Embryonic facial prominence (tissue), 1 donor: Measurements from ENCODE around the gene RPL22.

Experiments
- DNase-seq: peaks from one replicate; pipeline ENCODE4 v3.0.0-alpha.2; 2016; ENCODE audit errors: extremely low spot score

The RPL22 gene

GRCh38 chr1:6154525-6155319 is 44.7 kb downstream of the RPL22 start:
- DNase-seq, result no peak

DNA sequence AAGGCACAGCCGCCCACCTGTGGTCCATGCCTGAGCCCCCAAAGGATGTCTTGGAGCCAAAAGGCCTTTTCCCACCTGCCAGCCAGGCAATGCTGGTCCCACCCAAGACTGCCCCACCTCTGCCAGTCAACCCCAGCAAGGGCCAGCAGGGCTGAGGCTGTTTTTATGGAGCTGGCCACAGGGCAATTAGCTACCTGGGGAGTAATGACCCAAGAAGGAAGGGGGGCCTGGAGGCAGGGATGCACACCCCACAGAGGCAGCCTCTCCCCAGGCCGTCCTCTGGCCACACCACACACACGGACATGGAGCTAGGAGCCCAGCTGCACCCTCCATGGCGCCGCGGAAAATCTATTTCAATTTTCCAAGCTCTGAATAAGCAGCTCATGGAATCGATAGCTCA is 46.5 kb downstream of the RPL22 start:
- DNase-seq, result no peak

DNA sequence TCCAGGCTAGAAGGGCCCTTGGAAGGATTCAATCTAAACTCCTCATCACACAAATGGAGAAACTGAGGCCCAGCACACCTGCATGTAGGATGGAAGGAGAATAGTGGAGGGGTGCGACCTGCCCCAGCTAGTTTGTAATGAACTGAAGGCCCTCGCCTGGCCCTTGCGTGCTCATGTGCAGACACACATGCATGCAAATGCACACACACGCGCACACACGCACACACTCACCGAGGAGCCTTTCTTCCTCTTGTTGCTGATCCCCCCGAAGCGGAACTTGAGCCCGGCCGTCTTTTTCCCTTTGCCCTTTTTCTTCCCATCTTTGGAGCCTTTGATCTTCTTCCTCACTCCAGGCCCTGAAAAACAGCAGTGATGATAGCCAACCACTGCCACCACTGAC is 47.2 kb downstream of the RPL22 start:
- DNase-seq, result no peak

- DNase-seq, result no peak
Measured at GRCh38 chr1:6151291-6151822, 48.0 kb downstream of the RPL22 start.

DNA sequence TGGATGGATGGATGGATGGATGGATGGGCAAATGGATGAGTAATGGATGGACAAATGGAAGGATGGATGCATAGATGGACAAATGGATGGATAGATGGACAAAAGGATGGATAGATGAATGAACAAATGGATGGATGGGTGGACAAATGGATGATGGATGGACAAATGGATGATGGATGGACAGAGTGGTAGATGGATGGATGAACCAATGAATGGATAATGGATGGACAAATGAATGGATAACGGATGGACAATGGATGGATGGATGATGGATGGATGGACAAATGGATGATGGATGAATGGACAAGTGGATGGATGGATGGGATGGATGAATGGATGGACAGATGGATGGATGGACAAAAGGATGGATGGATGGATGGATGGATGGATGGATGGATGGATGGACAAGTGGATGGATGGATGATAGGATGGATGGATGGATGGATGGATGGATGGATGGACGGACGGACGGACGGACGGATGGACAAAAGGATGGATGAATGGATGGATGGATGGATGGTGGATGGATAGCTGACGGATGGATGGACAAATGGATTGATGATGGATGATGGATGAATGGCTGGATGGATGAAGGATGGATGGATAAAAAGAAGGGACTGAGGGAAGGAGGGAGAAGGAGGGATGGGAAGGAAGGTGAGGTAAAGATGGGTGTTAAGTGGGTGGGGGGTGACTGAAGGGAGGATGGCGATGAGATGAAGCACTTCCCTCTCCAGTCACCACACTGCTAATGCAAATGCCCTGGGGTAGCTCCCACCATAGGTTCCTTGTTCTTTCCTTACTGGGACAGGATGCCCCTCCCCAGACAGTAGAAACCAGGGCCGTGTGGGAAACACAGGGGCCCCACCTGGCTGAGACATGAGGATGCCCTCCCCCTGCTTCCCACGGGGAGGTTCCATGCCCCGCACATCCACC is 49.1 kb downstream of the RPL22 start:
- DNase-seq, result no peak

DNA sequence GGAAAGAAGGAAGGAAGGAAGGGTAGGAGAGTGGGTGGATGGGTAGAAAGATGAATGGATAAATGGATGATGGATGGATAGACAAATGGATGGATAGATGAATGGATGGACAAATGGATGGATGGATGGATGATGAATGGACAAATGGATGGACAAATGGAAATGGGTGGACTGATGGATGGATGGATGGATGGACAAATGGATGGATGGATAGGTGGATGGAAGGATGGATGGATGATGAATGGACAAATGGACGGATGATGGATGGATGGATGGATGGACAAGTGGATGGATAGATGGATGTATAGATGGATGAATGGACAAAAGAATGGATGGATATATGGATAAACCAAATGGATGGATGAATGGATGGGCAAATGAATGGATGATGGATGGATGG is 49.8 kb downstream of the RPL22 start:
- DNase-seq, result no peak

DNA sequence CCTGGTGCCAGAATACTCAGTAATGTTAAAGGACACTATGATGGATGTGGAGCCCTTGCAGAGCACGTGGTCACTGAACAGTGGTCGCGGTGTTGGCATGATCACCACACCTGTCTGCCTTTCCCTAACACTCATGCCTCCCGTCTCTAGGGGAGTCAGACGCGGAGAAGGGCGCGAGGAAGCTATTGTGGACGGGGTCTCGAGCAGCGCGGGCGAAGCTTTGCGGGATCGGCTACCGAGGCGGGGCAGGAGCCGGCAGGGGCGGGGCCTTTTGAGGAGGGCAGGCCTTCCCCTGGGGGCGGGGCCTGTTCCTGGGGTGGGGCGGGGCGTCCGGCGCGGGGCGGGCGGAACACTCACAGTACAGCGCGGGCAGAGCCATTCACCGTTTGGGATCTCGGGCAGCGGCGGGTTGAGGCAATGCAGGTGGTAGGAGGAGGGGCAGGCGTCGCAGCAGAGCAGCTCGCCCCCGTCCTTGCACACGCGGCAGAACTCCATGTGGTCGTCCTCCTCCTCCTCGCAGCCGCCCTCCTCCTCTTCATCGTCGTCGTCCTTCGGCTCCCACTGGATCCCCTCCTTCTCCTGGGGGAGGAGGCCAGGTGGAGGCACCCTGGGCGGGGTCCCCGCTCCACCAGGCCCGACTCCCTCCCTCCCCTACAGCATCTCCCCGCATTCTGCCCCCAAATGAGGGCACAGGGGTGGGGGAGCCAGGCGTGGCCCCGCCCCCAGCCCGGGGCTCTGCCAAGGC is 50.7 kb downstream of the RPL22 start:
- DNase-seq, result no peak

- DNase-seq, result no peak
Measured at GRCh38 chr1:6145864-6146410, 53.5 kb downstream of the RPL22 start.

DNA sequence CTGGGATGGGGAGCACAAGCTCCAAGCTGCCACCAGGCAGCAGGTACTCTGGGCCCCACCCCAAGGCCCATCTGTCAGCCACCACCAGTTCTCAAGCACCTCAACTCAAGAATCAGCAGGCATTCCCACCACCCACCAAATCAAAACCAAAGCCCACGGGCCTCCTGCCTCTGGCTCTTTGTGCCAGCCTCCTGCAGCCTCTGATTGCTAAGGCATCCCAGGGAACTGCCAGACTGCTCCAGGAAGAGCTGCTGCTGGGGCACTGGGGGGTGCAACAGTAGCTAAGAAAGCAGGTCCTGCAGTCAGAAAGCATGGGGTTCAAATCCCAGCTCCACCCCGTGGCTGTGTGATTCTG is 54.0 kb downstream of the RPL22 start:
- DNase-seq, result no peak

GRCh38 chr1:6144647-6145395 is 54.6 kb downstream of the RPL22 start:
- no peak for DNase-seq

- no peak for DNase-seq
Measured at GRCh38 chr1:6144175-6144574, 55.2 kb downstream of the RPL22 start.

- DNase-seq, result no peak
Measured at GRCh38 chr1:6143395-6143794, 56.0 kb downstream of the RPL22 start.

GRCh38 chr1:6142734-6143133 is 56.7 kb downstream of the RPL22 start:
- DNase-seq, result no peak

DNA sequence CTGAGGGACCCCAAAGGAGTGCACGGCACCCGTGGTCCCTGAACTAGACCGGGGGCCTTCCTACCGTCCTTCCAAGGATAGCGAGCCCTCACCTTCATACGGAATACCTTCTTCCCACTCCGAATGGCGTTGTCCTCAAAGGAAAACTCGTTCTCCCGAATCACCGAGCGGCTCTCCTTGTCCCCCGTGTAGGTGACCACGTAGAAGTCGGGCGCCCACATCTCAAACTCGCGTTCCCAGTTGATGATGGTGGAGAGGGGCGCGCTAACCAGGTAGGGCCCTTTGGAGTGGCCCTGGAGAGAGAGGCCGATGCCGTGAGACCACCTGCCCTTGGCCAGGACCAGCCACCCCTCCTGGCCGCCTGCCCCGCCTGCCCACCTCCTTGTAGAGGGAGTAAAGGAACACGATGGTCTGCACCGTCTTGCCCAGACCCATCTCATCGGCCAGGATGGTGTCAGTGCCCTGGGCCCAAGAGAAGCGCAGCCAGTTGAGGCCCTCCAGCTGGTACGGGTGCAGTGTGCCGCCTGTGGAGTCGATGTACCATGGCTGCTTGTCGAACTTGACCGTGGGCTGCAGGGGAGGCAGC is 57.3 kb downstream of the RPL22 start:
- DNase-seq, result no peak

- DNase-seq, result no peak
Measured at GRCh38 chr1:6141592-6141991, 57.8 kb downstream of the RPL22 start.

GRCh38 chr1:6140413-6140812 is 59.0 kb downstream of the RPL22 start:
- no peak for DNase-seq

GRCh38 chr1:6137758-6138157 is 61.6 kb downstream of the RPL22 start:
- DNase-seq, result no peak

- no peak for DNase-seq
Measured at GRCh38 chr1:6136516-6137220, 62.7 kb downstream of the RPL22 start.
